GM19238 (cell line): ENCODE results near the gene MAPK12.
A peak's percentile ranks its signal among the peaks of the same experiment; 100 is the strongest.

ENCODE experiments used
- DNase-seq: peaks from one replicate; pipeline ENCODE4 v3.0.0; 2011; ENCODE audit warnings: low spot score; ENCODE audit not compliant: insufficient read length

Gene MAPK12

GRCh38 chr22:50299785-50300619 is 38.5 kb upstream of the MAPK12 start:
- DNase-seq, result no peak

DNA sequence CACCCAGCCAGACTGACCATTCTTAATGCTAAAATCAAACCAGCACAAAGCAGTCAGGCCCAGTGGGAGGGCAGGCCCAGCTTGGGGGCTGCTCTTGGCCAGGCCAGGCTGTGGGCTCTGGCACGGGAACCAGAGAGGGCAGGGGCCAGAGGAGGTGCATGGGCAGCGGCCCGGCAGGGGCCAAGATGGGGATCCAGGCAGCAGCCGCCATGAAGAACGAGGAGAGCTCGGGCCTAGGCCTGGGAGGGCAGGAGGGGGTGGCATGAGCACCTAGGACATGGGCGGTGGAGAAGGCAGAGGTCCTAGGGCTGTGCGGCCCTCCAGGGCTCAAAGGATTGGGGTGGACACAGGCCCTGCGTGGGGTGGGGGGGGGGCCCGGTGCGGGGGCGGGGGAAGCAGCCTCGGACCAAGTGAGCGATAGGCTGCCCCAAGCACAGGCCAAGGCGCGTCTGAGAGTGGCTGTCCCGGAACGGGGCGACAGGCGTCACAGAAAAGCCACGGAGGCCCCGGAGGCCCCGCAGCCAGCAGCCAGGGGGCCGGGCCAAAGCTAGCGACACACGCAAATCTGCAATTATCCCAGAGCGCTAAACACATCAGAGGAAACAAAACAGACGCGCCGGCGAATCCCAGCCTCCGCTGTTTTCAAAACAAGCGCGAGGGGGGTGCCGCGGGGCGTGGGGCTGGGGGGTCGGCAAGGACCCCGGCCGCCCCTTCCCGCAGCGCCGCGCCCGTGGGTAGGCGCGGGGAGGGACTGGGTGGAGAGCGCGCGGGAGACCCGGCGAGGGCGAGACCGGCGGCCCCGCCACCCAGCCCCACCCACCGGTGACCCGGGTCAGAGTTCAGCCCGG is 37.7 kb upstream of the MAPK12 start:
- no peak for DNase-seq

DNA sequence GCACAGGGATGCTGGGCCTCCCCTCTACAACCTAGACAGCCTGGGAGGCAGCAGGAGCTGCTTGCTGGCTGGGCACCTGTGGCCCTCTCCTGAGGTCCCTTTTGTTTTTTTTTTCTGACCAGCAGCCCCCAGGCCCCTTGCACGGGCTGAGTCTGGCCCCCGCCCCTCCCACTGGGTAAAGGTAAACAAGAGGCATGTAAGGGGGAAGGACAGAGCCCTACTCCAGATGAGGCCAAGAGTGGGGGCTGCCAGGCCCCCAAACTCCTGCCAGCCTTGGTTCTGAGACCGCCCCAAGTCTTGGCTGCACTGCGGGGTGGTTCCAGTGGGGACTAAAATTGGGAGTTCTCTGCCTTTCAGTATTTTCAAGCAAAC is 36.8 kb upstream of the MAPK12 start:
- no peak for DNase-seq

DNA sequence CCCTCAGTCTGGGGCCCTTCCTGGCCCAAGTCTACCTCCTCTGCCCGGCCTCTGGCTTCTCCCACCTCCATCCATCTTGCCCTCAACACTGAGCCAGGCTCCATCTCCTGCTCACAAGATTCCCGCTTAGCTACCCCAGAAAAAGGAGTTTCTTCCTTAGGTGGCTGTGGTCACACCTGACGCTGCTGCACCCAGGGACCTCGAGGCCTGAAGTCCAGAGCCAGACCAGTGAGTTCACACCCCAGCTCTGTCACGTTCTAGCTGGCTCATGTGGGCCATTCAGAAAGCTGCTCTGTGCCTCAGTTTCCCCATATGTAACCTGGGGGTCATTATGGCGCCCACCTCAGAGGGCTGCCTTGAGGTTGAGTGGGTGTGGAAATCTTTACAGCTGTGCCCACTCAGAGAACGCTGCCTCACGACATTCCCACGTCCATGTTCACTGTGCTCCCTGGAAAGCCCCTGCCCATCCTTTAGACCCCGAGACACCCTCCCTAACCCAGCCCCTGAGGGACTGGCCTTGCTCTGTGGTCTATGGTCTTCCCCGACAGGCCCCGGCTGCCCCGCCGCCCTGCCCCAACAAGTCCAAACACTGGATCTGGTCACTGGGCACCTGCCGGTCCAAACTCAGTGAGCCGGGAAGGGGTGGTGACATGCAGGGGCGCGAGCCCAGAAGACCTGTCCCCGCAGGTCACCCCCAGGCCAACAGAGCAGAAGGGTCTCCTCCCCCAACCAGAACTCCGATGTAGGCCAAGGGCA is 36.2 kb upstream of the MAPK12 start:
- DNase-seq, result no peak

- no peak for DNase-seq
Measured at GRCh38 chr22:50296658-50297490, 35.4 kb upstream of the MAPK12 start.

GRCh38 chr22:50294319-50294656 is 32.8 kb upstream of the MAPK12 start:
- no peak for DNase-seq

DNA sequence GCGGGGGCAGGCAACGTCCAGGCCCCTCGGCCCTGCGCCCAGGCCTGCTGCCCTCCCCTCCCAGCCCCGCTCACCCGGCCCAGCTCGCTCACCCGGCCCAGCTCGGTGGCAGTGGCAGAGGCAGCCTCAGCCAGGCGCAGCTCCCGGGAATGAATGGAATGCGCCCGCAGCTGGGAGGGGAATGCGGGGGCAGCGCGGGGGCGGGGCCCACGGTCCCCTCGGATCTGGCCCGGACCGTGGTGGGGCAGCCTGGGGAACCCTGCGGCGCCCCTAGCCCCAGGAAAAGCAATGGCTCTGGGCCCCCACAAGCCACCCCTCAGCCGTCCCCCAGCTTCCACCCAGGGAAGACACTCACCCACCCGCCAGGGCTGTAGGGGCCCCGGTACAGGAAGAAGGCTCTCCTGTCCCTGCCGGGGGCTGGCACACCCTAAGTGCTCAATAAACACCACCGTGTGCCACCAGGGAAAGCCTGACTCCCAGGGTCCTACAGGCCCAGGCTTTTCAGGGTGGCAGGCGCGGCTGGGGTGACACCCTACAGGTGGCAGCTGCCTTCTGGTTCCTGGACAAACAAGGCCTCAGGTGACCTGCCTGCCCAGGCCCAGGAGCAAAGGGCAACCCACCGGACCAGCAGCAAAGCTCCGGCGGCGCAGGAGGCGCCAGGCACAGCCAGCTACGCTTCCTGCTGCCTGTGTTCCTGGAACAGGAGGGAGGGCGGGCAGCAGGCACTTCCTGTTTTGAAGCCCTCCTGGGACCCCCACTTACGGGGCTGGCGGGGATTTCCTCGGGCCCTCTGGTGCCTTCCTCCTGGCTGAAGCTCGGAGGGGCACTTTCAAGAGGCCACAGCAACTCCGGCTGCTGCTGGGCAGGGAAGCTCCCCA is 32.2 kb upstream of the MAPK12 start:
- no peak for DNase-seq

- peak; percentile 57 for DNase-seq
Measured at GRCh38 chr22:50292643-50293440, 31.4 kb upstream of the MAPK12 start.

DNA sequence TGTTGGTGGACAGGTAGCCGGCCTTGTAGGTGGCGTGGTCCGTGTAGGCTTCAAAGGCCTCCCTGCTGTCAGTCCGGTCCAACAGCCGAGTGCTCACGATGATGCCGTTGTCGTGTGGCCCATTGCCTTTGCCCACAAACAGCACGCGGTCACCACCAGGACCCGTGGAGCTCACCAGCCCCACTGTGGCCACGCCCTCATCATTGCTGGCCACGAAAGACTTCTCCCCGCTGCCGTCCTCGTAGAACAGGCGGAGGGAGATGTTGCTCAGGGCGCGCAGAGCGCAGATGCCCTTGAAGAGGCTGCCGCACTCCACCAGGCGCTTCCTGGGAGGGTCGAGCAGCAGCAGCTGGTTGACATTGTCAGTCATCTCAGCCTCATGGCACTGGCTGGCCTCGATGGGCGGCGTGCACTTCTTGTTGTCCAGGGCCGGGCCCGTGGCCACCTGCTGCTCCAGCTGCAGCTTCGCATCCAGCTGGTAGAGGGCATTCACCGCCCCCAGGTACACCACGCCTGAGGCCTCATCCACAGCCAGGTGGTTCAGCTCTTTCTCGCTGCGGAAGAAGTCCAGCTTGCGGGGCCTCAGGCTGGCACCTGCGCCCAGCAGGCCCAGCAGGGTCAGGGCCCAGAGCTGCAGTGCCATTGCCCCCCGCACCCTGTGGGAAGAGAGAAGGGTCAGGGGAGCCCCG is 28.6 kb upstream of the MAPK12 start:
- no peak for DNase-seq

GRCh38 chr22:50289151-50289941 is 27.9 kb upstream of the MAPK12 start:
- DNase-seq, result no peak

GRCh38 chr22:50287731-50288130 is 26.2 kb upstream of the MAPK12 start:
- DNase-seq, result no peak

GRCh38 chr22:50286701-50287318 is 25.3 kb upstream of the MAPK12 start:
- no peak for DNase-seq

DNA sequence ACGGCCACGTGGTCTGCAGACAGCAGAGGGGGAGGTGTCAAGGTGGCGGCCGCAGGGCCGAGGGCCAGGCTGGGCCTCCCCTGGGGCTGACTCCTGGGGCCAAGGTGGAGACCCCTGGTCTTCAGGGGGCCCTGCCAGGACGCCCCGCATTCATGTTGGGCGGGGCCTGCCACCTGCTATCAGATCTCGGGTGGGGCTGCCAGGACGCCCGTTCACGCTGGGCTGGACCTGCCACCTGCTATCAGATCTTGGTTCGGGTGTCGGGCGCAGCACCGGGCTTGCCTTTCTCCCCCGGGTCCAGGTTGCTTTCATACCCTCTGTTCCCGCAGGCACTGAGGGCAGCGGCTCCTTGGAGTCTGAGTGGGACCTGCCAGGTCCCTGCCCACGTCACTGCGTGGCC is 24.8 kb upstream of the MAPK12 start:
- no peak for DNase-seq

DNA sequence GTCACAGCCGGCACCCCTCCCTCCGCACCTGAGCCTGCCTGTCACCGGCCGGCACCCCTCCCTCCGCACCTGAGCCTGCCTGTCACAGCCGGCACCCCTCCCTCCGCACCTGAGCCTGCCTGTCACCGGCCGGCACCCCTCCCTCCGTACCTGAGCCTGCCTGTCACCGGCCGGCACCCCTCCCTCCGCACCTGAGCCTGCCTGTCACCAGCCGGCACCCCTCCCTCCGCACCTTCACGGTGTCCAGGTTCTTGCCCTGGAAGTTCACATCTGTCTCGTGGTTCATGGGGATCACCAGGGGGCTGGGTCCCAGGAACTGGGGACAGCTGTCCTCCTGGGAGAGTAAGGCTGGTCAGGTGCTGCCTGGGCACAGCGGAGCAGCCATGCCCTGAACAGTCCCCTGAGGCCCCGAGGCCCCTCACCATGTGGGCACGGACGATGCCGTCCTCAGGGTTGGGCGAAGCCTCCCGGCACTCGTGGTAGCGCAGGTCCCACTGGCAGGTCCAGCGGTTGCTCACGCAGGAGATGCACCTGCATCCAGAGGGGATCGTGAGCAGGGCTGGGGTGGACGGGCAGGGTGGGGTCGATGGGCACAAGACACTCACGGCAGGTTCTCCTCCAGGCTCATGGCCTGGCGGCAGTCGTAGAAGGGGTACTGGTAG is 24.2 kb upstream of the MAPK12 start:
- DNase-seq, result no peak

- DNase-seq, result no peak
Measured at GRCh38 chr22:50284479-50284878, 23.0 kb upstream of the MAPK12 start.

- no peak for DNase-seq
Measured at GRCh38 chr22:50283821-50284220, 22.3 kb upstream of the MAPK12 start.
